Epithelial cell of esophagus (primary cell): Measurements from ENCODE around the gene MAP2K6.

Experiments
- DNase-seq: peaks from one replicate; pipeline ENCODE4 v3.0.0; 2010; ENCODE audit warnings: low read depth
- H3K4me3 ChIP-seq: 2 replicates; pipeline ENCODE4 v1.5.1; 2011; ENCODE audit warnings: mild to moderate bottlenecking, low read length, control low read depth
- CTCF ChIP-seq: IDR thresholded peaks from 2 replicates; pipeline ENCODE4 v1.5.1; 2011; ENCODE audit warnings: low read depth, mild to moderate bottlenecking, low read length, control low read depth, inconsistent platforms; ENCODE audit not compliant: insufficient read depth; ENCODE audit errors: missing control alignments

The MAP2K6 gene

DNA sequence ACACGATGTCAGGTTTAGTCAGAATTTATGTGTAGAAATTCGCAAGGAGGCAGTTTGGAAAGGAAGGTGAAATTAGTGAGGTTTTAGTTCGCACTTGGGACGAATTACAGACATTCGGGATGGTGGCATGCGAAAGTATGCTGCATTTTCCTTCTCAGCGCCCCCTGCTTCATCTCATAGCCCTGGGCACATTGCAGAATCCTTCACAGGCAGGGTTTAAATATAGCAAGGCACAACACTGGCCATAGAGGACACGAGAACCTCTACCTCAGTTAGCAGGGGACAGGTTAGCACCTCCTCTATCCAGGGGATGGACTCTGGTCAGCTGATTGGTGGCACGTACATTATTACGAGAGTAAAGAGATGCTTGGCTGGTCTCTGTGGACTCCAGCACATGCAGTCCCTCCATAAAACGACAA, 47.5 kb downstream of the MAP2K6 start:
- no peak for DNase-seq
- no peak overlapping the region for H3K4me3 ChIP-seq
- no peak for TF ChIP-seq CTCF

DNA sequence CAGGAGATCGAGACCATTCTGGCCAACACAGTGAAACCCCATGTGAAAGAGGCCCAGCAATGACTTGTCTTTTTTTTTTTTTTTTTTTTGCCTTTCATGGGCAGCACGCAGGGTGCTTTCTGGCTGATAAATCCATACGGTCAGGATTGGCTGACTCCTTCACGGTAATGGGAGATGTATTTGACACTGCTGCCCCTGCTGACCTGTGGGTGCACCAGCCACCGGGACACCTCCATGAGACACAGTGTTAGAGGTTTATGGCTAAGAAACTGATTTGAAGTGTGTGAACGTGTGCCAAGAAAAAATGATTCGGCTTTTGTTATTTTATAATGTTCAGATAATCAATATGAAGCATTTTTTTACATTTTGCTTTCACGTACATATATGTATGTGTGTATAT, 48.4 kb downstream of the MAP2K6 start:
- no peak for DNase-seq
- no peak overlapping the region for H3K4me3 ChIP-seq
- no peak for TF ChIP-seq CTCF

DNA sequence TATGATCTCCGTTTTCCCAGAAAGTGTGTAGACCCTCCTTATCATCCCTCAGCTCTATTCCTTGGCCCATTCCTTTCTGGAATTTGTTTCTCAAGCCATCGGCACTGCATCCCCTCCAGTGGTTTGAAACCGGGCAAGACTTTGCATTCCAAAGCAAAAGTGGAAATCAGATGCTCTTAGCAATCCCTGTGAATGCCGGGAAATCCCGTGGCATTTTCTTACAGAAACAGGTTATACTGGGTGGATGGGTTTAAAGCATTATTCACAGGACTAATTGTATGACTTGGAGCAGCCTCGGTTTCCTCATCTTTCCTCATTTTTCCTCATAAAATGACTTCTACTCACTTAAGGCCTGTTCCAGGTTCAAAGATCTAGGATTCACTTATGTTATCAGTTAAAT, 52.0 kb downstream of the MAP2K6 start:
- no peak for TF ChIP-seq CTCF
- DNase-seq = peak; percentile 82
- no peak overlapping the region for H3K4me3 ChIP-seq

GRCh38 chr17:69466905-69467667, 52.6 kb downstream of the MAP2K6 start:
- no peak overlapping the region for H3K4me3 ChIP-seq
- peak; percentile 29 for DNase-seq
- TF ChIP-seq CTCF = no peak

GRCh38 chr17:69468207-69468606, 53.7 kb downstream of the MAP2K6 start:
- no peak for TF ChIP-seq CTCF

DNA sequence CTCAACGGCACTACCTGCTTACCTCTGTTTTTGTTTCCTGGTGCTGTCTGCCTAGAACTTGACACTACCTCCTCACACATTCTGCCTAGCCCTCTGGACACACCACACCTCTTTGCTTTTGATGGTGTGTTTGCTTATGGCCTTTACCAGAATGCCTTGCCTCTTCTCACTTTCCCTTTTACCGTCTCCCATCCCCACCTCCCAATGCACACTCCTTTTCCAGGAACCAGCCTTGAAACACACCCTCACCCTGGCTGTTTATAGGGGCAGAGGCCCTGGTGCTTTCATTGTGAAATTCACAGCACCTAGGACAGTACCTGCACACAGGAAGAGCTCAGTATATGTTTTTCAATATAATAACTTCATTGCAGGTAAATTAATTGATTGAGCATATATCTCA, 56.2 kb downstream of the MAP2K6 start:
- no peak for TF ChIP-seq CTCF
- no peak for DNase-seq
- H3K4me3 ChIP-seq = no peak overlapping the region

More at GRCh38 chr17:69468207-69468606, 53.7 kb downstream of the MAP2K6 start:
- DNase-seq = no peak
- H3K4me3 ChIP-seq = no peak overlapping the region

GRCh38 chr17:69471406-69471805, 56.9 kb downstream of the MAP2K6 start:
- DNase-seq = no peak
- no peak for TF ChIP-seq CTCF
- no peak overlapping the region for H3K4me3 ChIP-seq
